ENCODE data around the gene LTA. TPM values are rescaled to one million over a fixed set of nuclear protein-coding genes. Genes with fewer than 3 reads are reported as not detected.

Gene LTA
- total RNA-seq, 1 experiment from 2014 or later: not detected

DNA sequence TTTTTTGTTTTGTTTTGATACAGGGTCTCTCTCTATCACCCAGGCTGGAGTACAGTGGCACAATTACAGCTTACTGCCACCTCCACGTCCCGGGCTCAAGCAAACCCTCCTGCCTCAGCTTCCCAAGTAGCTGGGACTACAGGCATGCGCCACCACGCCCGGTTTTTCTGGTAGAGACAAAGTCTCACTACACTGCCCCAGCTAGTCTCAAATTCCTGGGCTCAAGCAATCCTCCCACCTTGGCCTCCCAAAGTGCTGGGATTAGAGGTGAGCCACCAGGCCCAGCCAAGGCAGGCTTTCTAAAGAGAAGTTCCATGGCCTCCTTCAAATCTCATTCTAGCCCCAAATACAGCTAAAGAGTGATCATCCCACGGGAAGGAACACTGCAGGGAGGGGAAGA lies 38.1 kb upstream of the LTA start:
- peaks cover 18% of the 10 kb centered on the region for H3K4me1 Mint-ChIP-seq (ENCODE audit: insufficient read depth, unreplicated experiment)

GRCh38 chr6:31534521-31535040 lies 37.5 kb upstream of the LTA start:
- Mint-ChIP-seq H3K9me3 (ENCODE audit: unreplicated experiment) (no peaks in the 10 kb centered on the region), H3K27me3 (ENCODE audit: insufficient read depth, unreplicated experiment) (no peaks in the 10 kb centered on the region), H3K27ac (ENCODE audit: low read depth, unreplicated experiment) (no peak overlapping the region), H3K4me1 (ENCODE audit: insufficient read depth, unreplicated experiment) (peaks cover 24% of the 10 kb centered on the region), H3K36me3 (ENCODE audit: insufficient read depth, unreplicated experiment) (peaks cover 100% of the 10 kb centered on the region), H3K4me3 (ENCODE audit: unreplicated experiment) (no peak overlapping the region)
- DNase-seq (ENCODE audit: unreplicated experiment): no peak
- TF ChIP-seq, protein P1, sequence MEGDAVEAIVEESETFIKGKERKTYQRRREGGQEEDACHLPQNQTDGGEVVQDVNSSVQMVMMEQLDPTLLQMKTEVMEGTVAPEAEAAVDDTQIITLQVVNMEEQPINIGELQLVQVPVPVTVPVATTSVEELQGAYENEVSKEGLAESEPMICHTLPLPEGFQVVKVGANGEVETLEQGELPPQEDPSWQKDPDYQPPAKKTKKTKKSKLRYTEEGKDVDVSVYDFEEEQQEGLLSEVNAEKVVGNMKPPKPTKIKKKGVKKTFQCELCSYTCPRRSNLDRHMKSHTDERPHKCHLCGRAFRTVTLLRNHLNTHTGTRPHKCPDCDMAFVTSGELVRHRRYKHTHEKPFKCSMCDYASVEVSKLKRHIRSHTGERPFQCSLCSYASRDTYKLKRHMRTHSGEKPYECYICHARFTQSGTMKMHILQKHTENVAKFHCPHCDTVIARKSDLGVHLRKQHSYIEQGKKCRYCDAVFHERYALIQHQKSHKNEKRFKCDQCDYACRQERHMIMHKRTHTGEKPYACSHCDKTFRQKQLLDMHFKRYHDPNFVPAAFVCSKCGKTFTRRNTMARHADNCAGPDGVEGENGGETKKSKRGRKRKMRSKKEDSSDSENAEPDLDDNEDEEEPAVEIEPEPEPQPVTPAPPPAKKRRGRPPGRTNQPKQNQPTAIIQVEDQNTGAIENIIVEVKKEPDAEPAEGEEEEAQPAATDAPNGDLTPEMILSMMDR (IDR thresholded peaks at IDR 0.05; ENCODE audit: unreplicated experiment): no peak
- no TSS peak for BruUV-seq (replicated peaks)
- ChIA-PET CTCF (interaction anchor here (1.1 kb wide), 1 partner anchor 12 kb away, joined by 3 read pairs; the partner anchor contains the start of gene ATP6V1G2), POLR2A (interaction anchor here (0.6 to 1.2 kb wide), 2 partner anchors 39 to 392 kb away, joined by 3 to 5 read pairs; no protein-coding TSS in a partner anchor)
- intact Hi-C loops (cut with micrococcal nuclease): no loop called here

More for the DNA sequence above, 38.1 kb upstream of the LTA start:
- BruUV-seq (replicated peaks): no TSS peak
- Mint-ChIP-seq H3K27ac (ENCODE audit: low read depth, unreplicated experiment) (no peak overlapping the region), H3K36me3 (ENCODE audit: insufficient read depth, unreplicated experiment) (peaks cover 97% of the 10 kb centered on the region), H3K9me3 (ENCODE audit: unreplicated experiment) (no peaks in the 10 kb centered on the region), H3K4me3 (ENCODE audit: unreplicated experiment) (no peak overlapping the region), H3K27me3 (ENCODE audit: insufficient read depth, unreplicated experiment) (no peaks in the 10 kb centered on the region)
- DNase-seq (ENCODE audit: unreplicated experiment): no peak
- TF ChIP-seq, protein P1 (IDR thresholded peaks at IDR 0.05; ENCODE audit: unreplicated experiment): no peak
- ChIA-PET POLR2A (interaction anchor here (0.6 kb wide), 1 partner anchor 391 kb away, joined by 3 read pairs; no protein-coding TSS in a partner anchor), CTCF (interaction anchor here (1.1 kb wide), 1 partner anchor 12 kb away, joined by 3 read pairs; the partner anchor contains the start of gene ATP6V1G2)
- intact Hi-C loops (cut with micrococcal nuclease): no loop called here

GRCh38 chr6:31535538-31536324 lies 36.4 kb upstream of the LTA start:
- no peak overlapping the region for H3K4me3 Mint-ChIP-seq (ENCODE audit: unreplicated experiment)
- intact Hi-C loops (cut with micrococcal nuclease): no loop called here

More at GRCh38 chr6:31535538-31536324, 36.4 kb upstream of the LTA start:
- peaks cover 100% of the 10 kb centered on the region for H3K36me3 Mint-ChIP-seq (ENCODE audit: insufficient read depth, unreplicated experiment)
- BruUV-seq (replicated peaks): no TSS peak
- CTCF ChIA-PET: interaction anchor here (1.1 to 1.2 kb wide), 2 partner anchors 11 to 19 kb away, joined by 3 read pairs; partner anchors contain the start of gene ATP6V1G2
- no peak for DNase-seq (ENCODE audit: unreplicated experiment)
- POLR2A ChIA-PET: interaction anchor here (0.9 to 1.2 kb wide), 2 partner anchors 40 to 117 kb away, joined by 4 to 5 read pairs; partner anchors contain the start of gene BAG6
- H3K9me3 Mint-ChIP-seq (ENCODE audit: unreplicated experiment): no peaks in the 10 kb centered on the region
- no peak overlapping the region for H3K27ac Mint-ChIP-seq (ENCODE audit: low read depth, unreplicated experiment)
- peaks cover 32% of the 10 kb centered on the region for H3K4me1 Mint-ChIP-seq (ENCODE audit: insufficient read depth, unreplicated experiment)
- no peaks in the 10 kb centered on the region for H3K27me3 Mint-ChIP-seq (ENCODE audit: insufficient read depth, unreplicated experiment)
- TF ChIP-seq, protein P1 (IDR thresholded peaks at IDR 0.05; ENCODE audit: unreplicated experiment): no peak

Measured in MCF 10A (cell line).